SK-N-SH (cell line): Measurements from ENCODE around the gene NEK6. TPM values are rescaled to one million over a fixed set of nuclear protein-coding genes. Genes with fewer than 3 reads are reported as not detected.

Source experiments
- CTCF ChIA-PET: fragments of 300-600, 350-600 bp; formaldehyde crosslinking; extraction: SDS; loops from one replicate; lab custom pipeline; 2021; lab: Yijun Ruan, JAX
- POLR2A ChIA-PET: fragments of 350-600 bp; sonication (Branson Sonifier 250); formaldehyde crosslinking; extraction: SDS; loops from one replicate; lab custom pipeline; 2020; ENCODE audit warnings: antibody characterized with exemption, inconsistent platforms; lab: Yijun Ruan, JAX
- DNase-seq: peaks from one replicate; pipeline ENCODE4 v3.0.0; 2012
- H2AFZ ChIP-seq: fragments of 200-600 bp; sonication (generic); 2 replicates; pipeline ENCODE4 v1.8.1; 2016; ENCODE audit warnings: antibody characterized with exemption, mild to moderate bottlenecking, low read depth
- H3F3A ChIP-seq: fragments of 200-600 bp; sonication (generic); replicated peaks from 2 replicates; pipeline ENCODE3; 2016; ENCODE audit warnings: antibody characterized with exemption, mild to moderate bottlenecking; ENCODE audit not compliant: insufficient read depth
- H3K27ac ChIP-seq, 2 experiments: fragments of 200-500 bp in 1 of 2; fragments of 200-600 bp in 1 of 2; sonication (Bioruptor generic) in 1 of 2; sonication (generic), shearing (Covaris generic) in 1 of 2; 2 replicates each; pipeline versions ENCODE4 v1.5.1 to v1.6.1; 2014 to 2016; ENCODE audit warnings: low read depth in 2 of 2, inconsistent platforms in 1 of 2, low read length in 1 of 2, mild to moderate bottlenecking in 1 of 2, mixed read lengths in 1 of 2
- H3K27me3 ChIP-seq: fragments of 200-600 bp; sonication (generic), shearing (Covaris generic); 2 replicates; pipeline ENCODE4 v1.6.1; 2016; ENCODE audit warnings: mixed run types; ENCODE audit not compliant: insufficient read depth
- H3K36me3 ChIP-seq, 2 experiments: fragments of 200-500 bp in 1 of 2; fragments of 200-600 bp in 1 of 2; sonication (Bioruptor generic) in 1 of 2; sonication (generic) in 1 of 2; replicated peaks in 1 of 2; 2 replicates each; pipeline versions ENCODE3 to v1.5.1; 2014 to 2016; ENCODE audit warnings: low read length in 1 of 2, mild to moderate bottlenecking in 1 of 2; ENCODE audit not compliant: insufficient read depth in 2 of 2, control insufficient read depth in 1 of 2
- H3K4me1 ChIP-seq, 2 experiments: fragments of 200-500 bp in 1 of 2; fragments of 200-600 bp in 1 of 2; sonication (Bioruptor generic) in 1 of 2; sonication (generic), shearing (Covaris generic) in 1 of 2; 2 replicates each; pipeline versions ENCODE4 v1.5.1 to v1.6.1; 2014 to 2016; ENCODE audit warnings: low read depth in 1 of 2, low read length in 1 of 2, mixed run types in 1 of 2; ENCODE audit not compliant: insufficient read depth in 2 of 2, control insufficient read depth in 1 of 2
- H3K4me2 ChIP-seq: fragments of 200-600 bp; sonication (generic), shearing (Covaris generic); 2 replicates; pipeline ENCODE4 v1.6.1; 2017; ENCODE audit warnings: mixed run types
- H3K4me3 ChIP-seq, 2 experiments: fragments of 200-500 bp in 1 of 2; fragments of 200-600 bp in 1 of 2; sonication (Bioruptor generic) in 1 of 2; sonication (generic), shearing (Covaris generic) in 1 of 2; 2 replicates each; pipeline versions ENCODE4 v1.5.1 to v1.8.1; 2014 to 2016; ENCODE audit warnings: low read depth in 2 of 2, inconsistent platforms in 1 of 2, low read length in 1 of 2, mild to moderate bottlenecking in 1 of 2, mixed read lengths in 1 of 2, moderate library complexity in 1 of 2
- H3K79me2 ChIP-seq: fragments of 200-600 bp; sonication (generic); 2 replicates; pipeline ENCODE4 v1.8.1; 2017; ENCODE audit warnings: mild to moderate bottlenecking; ENCODE audit not compliant: insufficient read depth
- H3K9ac ChIP-seq: fragments of 200-600 bp; sonication (generic); 2 replicates; pipeline ENCODE4 v1.6.1; 2017; ENCODE audit warnings: mixed run types
- H3K9me2 ChIP-seq: fragments of 200-600 bp; sonication (generic); 2 replicates; pipeline ENCODE4 v1.6.1; 2017; ENCODE audit warnings: mixed run types
- H3K9me3 ChIP-seq: fragments of 200-600 bp; sonication (generic); 2 replicates; pipeline ENCODE4 v1.6.1; 2017; ENCODE audit warnings: mixed run types, mild to moderate bottlenecking, moderate library complexity
- H4K20me1 ChIP-seq: fragments of 200-600 bp; sonication (generic); 2 replicates; pipeline ENCODE4 v1.6.1; 2017; ENCODE audit warnings: mild to moderate bottlenecking, mixed run types; ENCODE audit not compliant: insufficient read depth
- ELF1 ChIP-seq: IDR thresholded peaks from 2 replicates; pipeline ENCODE4 v1.4.0; 2012
- EP300 ChIP-seq, 2 experiments: IDR thresholded peaks; 2 replicates each; pipeline versions ENCODE4 v1.4.0 to v1.6.1; 2012; ENCODE audit warnings: borderline replicate concordance in 1 of 2, low read depth in 1 of 2, low read length in 1 of 2
- EZH2phosphoT487 ChIP-seq: fragments of 200-600 bp; sonication (generic); IDR thresholded peaks from 2 replicates; pipeline ENCODE4 v1.6.1; 2017; ENCODE audit warnings: low read depth, mixed run types, mild to moderate bottlenecking, antibody characterized with exemption, moderate library complexity, borderline replicate concordance
- IRF3 ChIP-seq: fragments of 150-350 bp; IDR thresholded peaks from 2 replicates; pipeline ENCODE4 v1.6.1; 2016; ENCODE audit warnings: mild to moderate bottlenecking, low read depth, low read length
- MAX ChIP-seq: IDR thresholded peaks from 2 replicates; pipeline ENCODE4 v1.4.0; 2012; ENCODE audit warnings: low read depth
- NFIC ChIP-seq: IDR thresholded peaks from 2 replicates; pipeline ENCODE4 v1.4.0; 2012; ENCODE audit warnings: borderline replicate concordance
- POLR2AphosphoS5 ChIP-seq: IDR thresholded peaks from 2 replicates; pipeline ENCODE4 v1.6.1; 2012; ENCODE audit warnings: low read depth, low read length
- REST ChIP-seq: IDR thresholded peaks from 2 replicates; pipeline ENCODE4 v1.6.1; 2012; ENCODE audit warnings: mild to moderate bottlenecking, low read depth, low read length, moderate library complexity
- SIN3A ChIP-seq: IDR thresholded peaks from 2 replicates; pipeline ENCODE4 v1.6.1; 2012; ENCODE audit warnings: low read depth, mild to moderate bottlenecking, low read length, moderate library complexity, borderline replicate concordance
- TAF1 ChIP-seq: IDR thresholded peaks from 2 replicates; pipeline ENCODE4 v1.6.1; 2012; ENCODE audit warnings: low read depth, mild to moderate bottlenecking, low read length, moderate library complexity, borderline replicate concordance
- USF1 ChIP-seq: IDR thresholded peaks from 2 replicates; pipeline ENCODE4 v1.4.0; 2012; ENCODE audit warnings: low read depth, borderline replicate concordance
- ZBTB33 ChIP-seq: IDR thresholded peaks from 2 replicates; pipeline ENCODE4 v1.4.0; 2012; ENCODE audit warnings: low read depth, borderline replicate concordance
- polyA plus RNA-seq, 3 experiments: library from polyadenylated mRNA; depleted of rRNA; stranded (reverse); fragments of >200 nt; gene quantifications; 2 replicates each; pipeline ENCODE4 v1.2.3, GENCODE V29; 2012

NEK6 gene
- polyA plus RNA-seq, 1 of the 3 experiments (the other 2 are of a cell fraction): 89.8 TPM

GRCh38 chr9:124372038-124372437, 114.3 kb downstream of the NEK6 start:
- H3K27me3 ChIP-seq: no peaks in the 10 kb centered on the region
- no peak overlapping the region for H3K4me2 ChIP-seq
- H4K20me1 ChIP-seq: peaks cover 73% of the 10 kb centered on the region
- H3K9me2 ChIP-seq: no peaks in the 10 kb centered on the region
- no peak overlapping the region for H3K27ac ChIP-seq
- CTCF ChIA-PET: interaction anchor here (2.8 kb wide), 1 partner anchor 21 kb away, joined by 9 read pairs; no protein-coding TSS in a partner anchor
- no peak overlapping the region for H2AFZ ChIP-seq
- no peak overlapping the region for H3K4me3 ChIP-seq
- H3F3A ChIP-seq: no peaks in the 10 kb centered on the region
- H3K36me3 ChIP-seq: peaks cover 14 to 34% of the 10 kb centered on the region in 2 experiments
- peaks cover 100% of the 10 kb centered on the region for H3K79me2 ChIP-seq
- no peak for TF ChIP-seq SIN3A
- no peak for TF ChIP-seq USF1
- TF ChIP-seq POLR2AphosphoS5: no peak
- TF ChIP-seq EZH2phosphoT487: no peak
- TF ChIP-seq NFIC: no peak
- no peak for TF ChIP-seq IRF3
- TF ChIP-seq MAX: no peak
- TF ChIP-seq TAF1: no peak
- no peak for TF ChIP-seq REST
- TF ChIP-seq ELF1: no peak
- TF ChIP-seq ZBTB33: no peak
- TF ChIP-seq EP300 (IDR thresholded peaks at IDR 0.05; ENCODE audit: borderline replicate concordance in 1 of 2, low read depth in 1 of 2, low read length in 1 of 2): no peak
- no peak overlapping the region for H3K9ac ChIP-seq
- peaks cover 6 to 12% of the 10 kb centered on the region in 2 experiments; a peak in 2 of 4 replicates for H3K4me1 ChIP-seq
- H3K9me3 ChIP-seq: no peaks in the 10 kb centered on the region
- DNase-seq: no peak
- POLR2A ChIA-PET: no interaction called here
